Ishikawa (cell line): ENCODE results near the gene ZMAT3.

ENCODE experiments used
- FOXM1 ChIP-seq: IDR thresholded peaks from 2 replicates; pipeline ENCODE4 v1.6.1; 2012; ENCODE audit warnings: low read depth, borderline replicate concordance
- NFIC ChIP-seq: IDR thresholded peaks from 2 replicates; pipeline ENCODE4 v1.6.1; 2012
- USF1 ChIP-seq: IDR thresholded peaks from 2 replicates; pipeline ENCODE4 v1.6.1; 2012
- YY1 ChIP-seq: IDR thresholded peaks from 2 replicates; pipeline ENCODE4 v1.6.1; 2012; ENCODE audit warnings: low read depth
- ZBTB7A ChIP-seq: IDR thresholded peaks from 2 replicates; pipeline ENCODE4 v1.6.1; 2012; ENCODE audit warnings: low read depth
- TF ChIP-seq, protein P1 (sequence below): IDR thresholded peaks from 2 replicates; pipeline ENCODE4 v1.6.1; 2012; ENCODE audit warnings: low read depth, mild to moderate bottlenecking

- no peak for TF ChIP-seq USF1
- no peak for TF ChIP-seq NFIC
- TF ChIP-seq YY1, result no peak
- TF ChIP-seq, protein P1, sequence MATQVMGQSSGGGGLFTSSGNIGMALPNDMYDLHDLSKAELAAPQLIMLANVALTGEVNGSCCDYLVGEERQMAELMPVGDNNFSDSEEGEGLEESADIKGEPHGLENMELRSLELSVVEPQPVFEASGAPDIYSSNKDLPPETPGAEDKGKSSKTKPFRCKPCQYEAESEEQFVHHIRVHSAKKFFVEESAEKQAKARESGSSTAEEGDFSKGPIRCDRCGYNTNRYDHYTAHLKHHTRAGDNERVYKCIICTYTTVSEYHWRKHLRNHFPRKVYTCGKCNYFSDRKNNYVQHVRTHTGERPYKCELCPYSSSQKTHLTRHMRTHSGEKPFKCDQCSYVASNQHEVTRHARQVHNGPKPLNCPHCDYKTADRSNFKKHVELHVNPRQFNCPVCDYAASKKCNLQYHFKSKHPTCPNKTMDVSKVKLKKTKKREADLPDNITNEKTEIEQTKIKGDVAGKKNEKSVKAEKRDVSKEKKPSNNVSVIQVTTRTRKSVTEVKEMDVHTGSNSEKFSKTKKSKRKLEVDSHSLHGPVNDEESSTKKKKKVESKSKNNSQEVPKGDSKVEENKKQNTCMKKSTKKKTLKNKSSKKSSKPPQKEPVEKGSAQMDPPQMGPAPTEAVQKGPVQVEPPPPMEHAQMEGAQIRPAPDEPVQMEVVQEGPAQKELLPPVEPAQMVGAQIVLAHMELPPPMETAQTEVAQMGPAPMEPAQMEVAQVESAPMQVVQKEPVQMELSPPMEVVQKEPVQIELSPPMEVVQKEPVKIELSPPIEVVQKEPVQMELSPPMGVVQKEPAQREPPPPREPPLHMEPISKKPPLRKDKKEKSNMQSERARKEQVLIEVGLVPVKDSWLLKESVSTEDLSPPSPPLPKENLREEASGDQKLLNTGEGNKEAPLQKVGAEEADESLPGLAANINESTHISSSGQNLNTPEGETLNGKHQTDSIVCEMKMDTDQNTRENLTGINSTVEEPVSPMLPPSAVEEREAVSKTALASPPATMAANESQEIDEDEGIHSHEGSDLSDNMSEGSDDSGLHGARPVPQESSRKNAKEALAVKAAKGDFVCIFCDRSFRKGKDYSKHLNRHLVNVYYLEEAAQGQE, result no peak
- no peak for TF ChIP-seq FOXM1
- TF ChIP-seq ZBTB7A, result no peak
Measured at GRCh38 chr3:179068779-179069530, 2.7 kb downstream of the ZMAT3 start.
